ENCODE data around the gene OR10A4. TPM values are rescaled to one million over a fixed set of nuclear protein-coding genes. Genes with fewer than 3 reads are reported as not detected.

Gene OR10A4
- total RNA-seq, result not detected in 2 replicates

GRCh38 chr11:6876325-6876724, at the start of gene OR10A4:
TSS of gene OR10A4 (plus strand) at chr11:6876625. CDS start at chr11:6876648, 23 bp downstream.

DNA sequence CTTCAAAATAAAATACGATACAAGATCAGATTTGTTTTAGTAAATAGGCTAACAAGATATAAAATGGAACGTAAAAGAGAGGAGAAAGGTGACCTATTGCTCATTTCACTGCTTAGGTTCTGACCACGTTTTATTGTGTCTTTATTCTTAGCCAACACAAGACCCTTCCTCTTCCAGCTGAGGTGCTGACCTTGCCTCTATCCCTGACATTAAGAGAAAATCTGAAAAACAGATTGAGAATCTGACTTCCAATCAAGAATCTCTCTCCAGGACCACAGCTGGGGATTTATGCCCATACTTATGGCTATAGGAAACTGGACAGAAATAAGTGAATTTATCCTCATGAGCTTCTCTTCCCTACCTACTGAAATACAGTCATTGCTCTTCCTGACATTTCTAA, 31.0 kb upstream of the OR10A4 start, which contains the start of gene OR10A5:
TSS of gene OR10A5 (plus strand) at position 301 of the 400 bp plus-strand sequence. CDS start at position 301, 0 bp downstream.

GRCh38 chr11:6862961-6863360, 13.5 kb upstream of the OR10A4 start, which contains the start of gene OR10A2:
TSS of gene OR10A2 (plus strand) at chr11:6863057. CDS start at chr11:6869755, 6,698 bp downstream.

GRCh38 chr11:6892400-6892799, 16.0 kb downstream of the OR10A4 start, which contains the start of gene OR2D2:
TSS of gene OR2D2 (minus strand) at chr11:6892500. CDS start at chr11:6892500, 0 bp downstream.

DNA sequence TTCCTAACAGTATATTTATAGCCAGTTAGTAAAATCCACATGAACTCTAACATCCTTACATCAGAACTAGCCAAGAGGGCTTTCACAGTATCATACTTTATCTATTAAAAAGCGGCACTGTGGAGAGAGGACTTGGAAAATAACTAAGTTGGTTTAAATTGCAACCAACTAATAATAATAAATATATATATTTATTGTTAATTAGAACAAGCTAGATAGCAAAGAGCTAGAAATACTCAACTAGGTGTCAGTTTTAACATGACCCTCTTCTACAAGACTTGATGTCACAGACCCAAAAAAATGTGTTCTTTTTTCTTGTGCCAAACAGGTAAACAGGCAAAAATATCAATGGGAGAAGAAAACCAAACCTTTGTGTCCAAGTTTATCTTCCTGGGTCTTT, 44.3 kb downstream of the OR10A4 start, which contains the start of gene OR2D3:
TSS of gene OR2D3 (plus strand) at position 301 of the 400 bp plus-strand sequence. CDS start at position 301, 0 bp downstream.

DNA sequence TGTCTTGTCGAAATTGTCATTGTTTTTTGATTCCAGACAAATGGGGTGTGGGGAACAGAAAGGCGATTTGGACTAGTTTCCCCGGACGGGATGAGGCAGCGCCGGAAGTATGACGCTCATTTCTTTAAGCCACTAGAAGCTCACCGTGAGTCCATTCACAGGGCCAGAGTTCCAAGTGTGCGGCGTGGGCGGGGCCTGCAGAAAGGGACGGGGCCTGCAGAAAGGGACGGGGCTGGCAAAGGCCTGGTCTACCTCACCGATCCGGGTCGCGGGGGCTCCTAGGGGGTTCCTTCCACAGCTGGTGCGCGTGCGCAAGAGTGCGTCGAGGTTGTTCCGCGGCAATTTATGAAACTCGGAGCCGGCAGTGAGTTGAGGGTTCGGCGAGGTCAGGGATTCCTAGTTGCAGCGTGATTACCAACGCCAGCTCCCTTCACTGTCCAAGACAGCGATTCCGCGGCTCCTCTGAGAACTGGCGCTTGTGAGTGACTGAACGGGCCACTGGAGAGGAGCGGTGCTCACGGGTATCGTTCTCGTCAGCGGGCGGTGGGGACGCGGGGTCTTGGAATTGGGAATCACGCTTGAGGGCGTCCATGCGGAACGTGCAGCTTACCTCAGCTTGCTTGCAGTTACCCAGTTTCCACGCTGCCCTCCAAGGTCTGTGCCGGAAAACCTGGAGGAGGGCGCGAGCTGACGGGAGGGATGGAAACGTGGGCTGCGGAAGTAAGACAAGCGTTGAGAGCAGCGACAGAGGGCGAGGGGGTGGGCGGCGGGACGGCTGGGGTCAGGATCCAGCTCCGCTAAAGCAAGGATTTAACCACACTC, 50.0 kb downstream of the OR10A4 start, which contains the start of gene ZNF215:
TSS of gene ZNF215 (plus strand) at position 219 of the 822 bp plus-strand sequence. CDS start 5,847 bp downstream, outside the sequence.

Other genes with a start within 250 kb of the OR10A4 start
- gene DCHS1, start 220.8 kb upstream of the OR10A4 start, total RNA-seq, result 42.3 and 53.2 TPM in 2 replicates
- gene MRPL17, start 193.3 kb upstream of the OR10A4 start, total RNA-seq, result 28.4 and 39.6 TPM in 2 replicates
- gene OR2AG2, start 104.6 kb upstream of the OR10A4 start, total RNA-seq, result 0.12 and 0.16 TPM in 2 replicates
- gene OR2AG1, start 93.6 kb upstream of the OR10A4 start, total RNA-seq, result not detected in 2 replicates
- 0.32 and 0.49 TPM in 2 replicates for gene OR6A2, start 76.9 kb upstream of the OR10A4 start, total RNA-seq
- gene OR10A5, start 30.9 kb upstream of the OR10A4 start, total RNA-seq, result not detected in 2 replicates
- gene OR10A2, start 13.6 kb upstream of the OR10A4 start, total RNA-seq, result not detected in 2 replicates
- 0.32 and 0.61 TPM in 2 replicates for gene OR2D2, start 15.9 kb downstream of the OR10A4 start, total RNA-seq
- not detected in 2 replicates for gene OR2D3, start 44.4 kb downstream of the OR10A4 start, total RNA-seq
- 5.7 and 7.4 TPM in 2 replicates for gene ZNF215, start 49.8 kb downstream of the OR10A4 start, total RNA-seq
- gene ZNF214, start 143.7 kb downstream of the OR10A4 start, total RNA-seq, result 2.1 and 4.7 TPM in 2 replicates
- 0.16 and 0.24 TPM in 2 replicates for gene NLRP14, start 143.9 kb downstream of the OR10A4 start, total RNA-seq
- 0.16 TPM in 1 of 2 replicates, not detected in the other for gene RBMXL2, start 212.4 kb downstream of the OR10A4 start, total RNA-seq

Measured in hair follicle dermal papilla cell (primary cell).